Measurements from ENCODE around the gene DNAH12.

- TF ChIP-seq EZH2 (IDR thresholded peaks at IDR 0.05; ENCODE audit: insufficient read depth, poor library complexity, severe bottlenecking) (no peak), EZH2phosphoT487 (IDR thresholded peaks at IDR 0.05; ENCODE audit: insufficient read depth, low read depth) (no peak)
These were observed 13.0 kb upstream of the DNAH12 start for GRCh38 chr3:57557085-57557537.
